ENCODE results near the gene SERPINF2. TPM values are rescaled to one million over a fixed set of nuclear protein-coding genes. Genes with fewer than 3 reads are reported as not detected.

The SERPINF2 gene
- polyA plus RNA-seq, 3 donors from 2014 or later = 0.76 TPM; not detected in 2

Other genes starting within 250 kb of the SERPINF2 start
- gene INPP5K, start 226.3 kb upstream of the SERPINF2 start, polyA plus RNA-seq = 100 to 1,000 TPM; 113 to 161 (median 120) TPM
- 10 to 100 TPM; 33.6 to 41.5 (median 37.6) TPM for gene PITPNA, start 180.1 kb upstream of the SERPINF2 start, polyA plus RNA-seq
- 1 to 10 TPM; 3.6 to 8.3 (median 4.5) TPM for gene SLC43A2, start 114.0 kb upstream of the SERPINF2 start, polyA plus RNA-seq
- under 1 TPM; 0.12 to 0.95 (median 0.64) TPM for gene SCARF1, start 97.1 kb upstream of the SERPINF2 start, polyA plus RNA-seq
- 10 to 100 TPM in 1 of 3 donors, 1 to 10 TPM in 2; 5.0 to 12.7 (median 9.2) TPM for gene RILP, start 93.0 kb upstream of the SERPINF2 start, polyA plus RNA-seq
- 100 to 1,000 TPM in 1 of 3 donors, 10 to 100 TPM in 2; 57.0 to 198 (median 84.1) TPM for gene PRPF8, start 58.0 kb upstream of the SERPINF2 start, polyA plus RNA-seq
- gene TLCD2, start 32.5 kb upstream of the SERPINF2 start, polyA plus RNA-seq = under 1 TPM in 1 of 3 donors, not detected in 2; 0.04 TPM
- gene WDR81, start 18.2 kb upstream of the SERPINF2 start, polyA plus RNA-seq = 10 to 100 TPM in 1 of 3 donors, 1 to 10 TPM in 2; 5.8 to 27.2 (median 6.4) TPM
- gene SERPINF1, start 19.2 kb downstream of the SERPINF2 start, polyA plus RNA-seq = 1 to 10 TPM; 2.1 to 9.6 (median 3.3) TPM
- 10 to 100 TPM in 1 of 3 donors, 1 to 10 TPM in 2; 7.8 to 17.5 (median 8.2) TPM for gene SMYD4, start 87.0 kb downstream of the SERPINF2 start, polyA plus RNA-seq
- 100 to 1,000 TPM in 1 of 3 donors, 10 to 100 TPM in 2; 82.6 to 102 (median 89.4) TPM for gene RPA1, start 87.1 kb downstream of the SERPINF2 start, polyA plus RNA-seq

Data from immature natural killer cell (primary cell).